GM12878 (cell line): ENCODE results near the gene PRIM1. TPM values are rescaled to one million over a fixed set of nuclear protein-coding genes. Genes with fewer than 3 reads are reported as not detected.

Experiments used
- ATAC-seq: fragments of 200-7000 bp; cut with Tn5 transposase; 3 replicates; pipeline ENCODE4 v1.9.1; 2020; ENCODE audit warnings: mild to moderate bottlenecking, moderate library complexity
- BruUV-seq: library from RNA; stranded (reverse); fragments of 400-500 nt; replicated peaks from 2 replicates; lab custom pipeline; 2021; lab: Mats Ljungman, UMichigan
- CTCF ChIA-PET: fragments of 300-600 bp; sonication (Branson Sonifier 250); formaldehyde crosslinking; extraction: SDS; loops from one replicate; lab custom pipeline; 2021; ENCODE audit warnings: inconsistent platforms; lab: Yijun Ruan, JAX
- POLR2A ChIA-PET: fragments of 350-600 bp; formaldehyde crosslinking; extraction: SDS; loops from one replicate; lab custom pipeline; 2021; ENCODE audit warnings: inconsistent platforms; lab: Charles Lee
- RAD21 ChIA-PET: fragments of 300-600 bp; sonication (Branson Sonifier 250); formaldehyde crosslinking; loops from one replicate; lab custom pipeline; 2023; ENCODE audit warnings: antibody characterized with exemption; ENCODE audit not compliant: unreplicated experiment; lab: Charles Lee
- SMC1A ChIA-PET: fragments of 300-600 bp; sonication (Branson Sonifier 250); formaldehyde crosslinking; loops from one replicate; lab custom pipeline; 2023; ENCODE audit not compliant: unreplicated experiment, uncharacterized antibody; lab: Charles Lee
- DNase-seq: peaks from one replicate; pipeline ENCODE4 v3.0.0-alpha.2; 2011; ENCODE audit warnings: low read depth, low spot score
- FAIRE-seq: peaks from 3 replicates; lab custom pipeline; 2011; peaks lifted over from hg19 to GRCh38; lab: Jason Lieb, UNC
- H2AFZ ChIP-seq: 2 replicates; pipeline ENCODE4 v1.6.0; 2011; ENCODE audit warnings: low read depth, low read length, control low read depth; ENCODE audit not compliant: control insufficient read depth
- H3K27ac ChIP-seq: 2 replicates; pipeline ENCODE4 v1.5.1; 2011; ENCODE audit warnings: control low read depth; ENCODE audit not compliant: control insufficient read depth, insufficient read depth
- H3K27me3 ChIP-seq, 2 experiments: replicated peaks in 1 of 2; 2 replicates each; pipeline versions ENCODE4 v1.6.0 to v1.6.1; 2011; ENCODE audit warnings: low read length in 1 of 2; ENCODE audit not compliant: control insufficient read depth in 2 of 2, insufficient read depth in 2 of 2
- H3K36me3 ChIP-seq, 2 experiments: 2 replicates each; pipeline ENCODE4 v1.5.1; 2011; ENCODE audit warnings: low read length in 1 of 2; ENCODE audit not compliant: control insufficient read depth in 2 of 2, insufficient read depth in 2 of 2
- H3K4me1 ChIP-seq: 2 replicates; pipeline ENCODE4 v1.6.1; 2011; ENCODE audit warnings: mild to moderate bottlenecking, low read length, moderate library complexity, mixed read lengths; ENCODE audit not compliant: control insufficient read depth, insufficient read depth
- H3K4me2 ChIP-seq: 2 replicates; pipeline ENCODE4 v1.6.0; 2011; ENCODE audit warnings: control low read depth; ENCODE audit not compliant: control insufficient read depth, insufficient read depth
- H3K4me3 ChIP-seq: fragments of 200-600 bp; sonication (generic); 2 replicates; pipeline ENCODE4 v1.5.1; 2016
- H3K79me2 ChIP-seq: 2 replicates; pipeline ENCODE4 v1.6.0; 2011; ENCODE audit warnings: low read length; ENCODE audit not compliant: control insufficient read depth, insufficient read depth
- H3K9ac ChIP-seq: 2 replicates; pipeline ENCODE4 v1.8.0; 2011; ENCODE audit warnings: low read length, control low read depth, mixed read lengths; ENCODE audit not compliant: control insufficient read depth, insufficient read depth
- H3K9me3 ChIP-seq: replicated peaks from 3 replicates; pipeline ENCODE4 v1.5.1; 2011; ENCODE audit warnings: mild to moderate bottlenecking, low read length; ENCODE audit not compliant: control insufficient read depth, insufficient read depth
- H4K20me1 ChIP-seq: 2 replicates; pipeline ENCODE4 v1.6.0; 2011; ENCODE audit not compliant: control insufficient read depth, insufficient read depth
- CHD2 ChIP-seq: IDR thresholded peaks from 2 replicates; pipeline ENCODE4 v1.6.1; 2011; ENCODE audit warnings: low read depth, low read length, improper control_type of control experiment, borderline replicate concordance
- EGR1 ChIP-seq, 2 experiments: IDR thresholded peaks; 1 replicate in 1 of 2; 2 replicates in 1 of 2; pipeline ENCODE4 v1.6.1; 2011 to 2012; ENCODE audit warnings: low read depth in 2 of 2, low read length in 2 of 2, borderline replicate concordance in 1 of 2, mild to moderate bottlenecking in 1 of 2, moderate library complexity in 1 of 2
- GABPA ChIP-seq: IDR thresholded peaks from 2 replicates; pipeline ENCODE4 v1.6.1; 2014; ENCODE audit warnings: antibody characterized with exemption, low read depth, mild to moderate bottlenecking, inconsistent platforms
- REST ChIP-seq: IDR thresholded peaks from 2 replicates; pipeline ENCODE4 v1.6.1; 2012; ENCODE audit warnings: mild to moderate bottlenecking, low read depth, low read length
- RFX5 ChIP-seq: IDR thresholded peaks from 2 replicates; pipeline ENCODE4 v1.6.1; 2011; ENCODE audit warnings: low read depth, low read length, improper control_type of control experiment
- STAT1 ChIP-seq: fragments of 450-650 bp; conservative IDR thresholded peaks from 2 replicates; pipeline ENCODE4 v1.6.1; 2014; ENCODE audit warnings: antibody characterized with exemption, mild to moderate bottlenecking
- WRNIP1 ChIP-seq: IDR thresholded peaks from 2 replicates; pipeline ENCODE4 v1.6.1; 2011; ENCODE audit warnings: low read depth, low read length, improper control_type of control experiment, borderline replicate concordance
- YY1 ChIP-seq: IDR thresholded peaks from 2 replicates; pipeline ENCODE4 v1.6.1; 2011; ENCODE audit warnings: low read depth, mild to moderate bottlenecking, low read length
- WGBS: methylation state at CpG from one replicate; pipeline ENCODE4 v1.1.6; 2016; ENCODE audit warnings: low lambda C conversion rate; ENCODE audit not compliant: insufficient replicate concordance, insufficient coverage; ENCODE audit errors: missing lambda C conversion rate; 5-methylcytosine and 5-hydroxymethylcytosine counted together
- in situ Hi-C: fragments of 300-500 bp; cut with MboI; formaldehyde crosslinking; loops from 9 replicates; pipeline ENCODE4 v1.14.3; 2018; ENCODE audit warnings: mixed read lengths
- intact Hi-C: fragments of 100-400 bp; cut with micrococcal nuclease; formaldehyde crosslinking; loops from one replicate; pipeline ENCODE4 v1.14.2; 2022; ENCODE audit not compliant: unreplicated experiment
- polyA plus RNA-seq, 11 experiments: library from polyadenylated mRNA; depleted of rRNA in 4 of 11; unstranded in 6 of 11; stranded (reverse) in 5 of 11; fragments of >200 nt; fragmentation: Nextera tagmentation in 4 of 11; fragmentation: Illumina TruSeq in 1 of 11; extraction: Ambion mirVana in 4 of 11; extraction: Trizol in 1 of 11; gene quantifications; 1 replicate in 1 of 11; 2 replicates in 10 of 11; pipeline versions ENCODE4 v1.2.1 to v1.2.3, GENCODE V29; 2011 to 2016; ENCODE audit warnings: inconsistent platforms in 2 of 11, missing spikeins in 2 of 11, low read depth in 1 of 11
- total RNA-seq, 4 experiments: library from RNA; depleted of rRNA in 3 of 4; stranded (reverse); fragments of >200 nt in 3 of 4; fragmentation: Illumina TruSeq in 1 of 4; extraction: Trizol in 1 of 4; gene quantifications; 2 replicates each; pipeline versions ENCODE4 v1.2.1 to v1.2.3, GENCODE V29; 2013 to 2021

The PRIM1 gene
- total and polyA plus RNA-seq, 10 of the 15 experiments (the other 5 are each of a cell fraction or from before 2014, with no cell fraction given), result 27.1 to 70.6 (median 55.7) TPM

- no peak overlapping the region for H3K4me2 ChIP-seq
- H4K20me1 ChIP-seq, result no peaks in the 10 kb centered on the region
- ChIA-PET POLR2A (no interaction called here), CTCF (interaction anchor here (1.0 to 9.3 kb wide), 3 partner anchors 70 to 231 kb away, joined by 3 to 127 read pairs (median 3); partner anchors contain the start of gene ZBTB39), RAD21 (no interaction called here), SMC1A (interaction anchor here (1.2 to 1.6 kb wide), 2 partner anchors 218 to 342 kb away, joined by 3 to 6 read pairs; no protein-coding TSS in a partner anchor)
- no peaks in the 10 kb centered on the region for H3K27me3 ChIP-seq
- in situ Hi-C loops, result no loop called here
- no peaks in the 10 kb centered on the region for H3K79me2 ChIP-seq
- no peak for FAIRE-seq
- no peak overlapping the region for H3K4me3 ChIP-seq
- no peak for ATAC-seq
- H3K36me3 ChIP-seq, result no peaks in the 10 kb centered on the region
- WGBS, result 67% methylated on average over 3 of the region's 3 CpGs
- H3K4me1 ChIP-seq, result peaks cover 12% of the 10 kb centered on the region
- H3K9ac ChIP-seq, result no peak overlapping the region
- intact Hi-C loops, result no loop called here
- no peak for DNase-seq
- no peaks in the 10 kb centered on the region for H3K9me3 ChIP-seq
- no TSS peak for BruUV-seq
- no peak overlapping the region for H2AFZ ChIP-seq
- TF ChIP-seq REST, result no peak
- TF ChIP-seq YY1, result no peak
- no peak for TF ChIP-seq STAT1
- no peak for TF ChIP-seq WRNIP1
- TF ChIP-seq EGR1 (IDR thresholded peaks at IDR 0.05; ENCODE audit: borderline replicate concordance in 1 of 2, low read depth in 2 of 2, low read length in 2 of 2), result no peak
- no peak for TF ChIP-seq RFX5
- TF ChIP-seq GABPA, result no peak
- no peak for TF ChIP-seq CHD2
- no peak overlapping the region for H3K27ac ChIP-seq
These were observed 17.7 kb upstream of the PRIM1 start for GRCh38 chr12:56769868-56770267.
